Measurements from ENCODE around the gene TRAPPC2B. TPM values are rescaled to one million over a fixed set of nuclear protein-coding genes. Genes with fewer than 3 reads are reported as not detected.

The TRAPPC2B gene
- total and polyA plus RNA-seq, 2 of the 13 experiments (the other 11 are each of a cell fraction or from before 2014, with no cell fraction given) = 13.3 to 17.7 TPM

DNA sequence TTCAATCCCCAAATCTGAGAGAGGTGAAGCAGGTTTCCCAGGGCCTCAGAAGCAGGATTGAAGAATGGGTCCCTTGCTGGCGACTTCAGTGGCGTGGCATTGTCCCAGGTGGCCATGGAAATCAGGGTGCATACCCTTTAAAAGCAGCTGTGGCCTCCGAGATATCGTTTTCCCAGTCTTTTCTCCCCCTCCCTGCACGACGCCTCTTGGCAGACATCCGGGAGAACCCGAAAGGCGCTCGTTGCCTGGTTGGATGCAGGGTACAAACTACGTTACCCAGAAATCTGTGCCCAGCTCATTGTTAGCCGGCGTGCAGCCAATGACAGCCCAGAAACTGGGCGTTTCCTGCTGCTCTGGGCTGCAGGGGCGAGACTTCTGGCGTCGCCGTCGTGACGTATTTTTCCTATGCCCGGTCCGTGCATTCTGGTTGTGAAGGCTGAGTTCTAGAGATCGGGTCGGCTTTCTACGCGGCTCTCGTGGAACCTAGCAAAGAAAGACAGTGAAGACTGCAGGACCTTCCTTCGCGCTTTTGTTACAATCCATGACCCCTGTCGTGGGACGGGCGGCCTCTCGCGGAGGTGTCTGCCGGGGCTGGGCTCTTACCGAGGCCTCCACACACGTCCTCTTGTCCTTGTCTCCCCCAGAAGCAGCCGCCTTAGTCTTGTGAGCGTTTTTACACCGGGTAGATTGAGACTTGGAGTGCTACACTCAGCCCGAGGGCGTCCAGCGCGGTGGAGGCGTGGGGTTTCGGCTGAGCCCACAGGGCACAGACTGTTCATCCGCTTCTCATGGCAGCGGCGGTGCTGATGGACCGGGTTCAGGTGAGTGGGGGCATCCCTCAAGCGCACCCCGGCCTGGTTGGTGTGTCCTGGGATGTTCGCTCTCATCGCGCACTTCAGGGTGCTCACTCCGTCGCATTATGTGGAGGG, 12.2 kb upstream of the TRAPPC2B start, which contains the start of gene ZNF304 (continued):
- TF ChIP-seq, protein P1, sequence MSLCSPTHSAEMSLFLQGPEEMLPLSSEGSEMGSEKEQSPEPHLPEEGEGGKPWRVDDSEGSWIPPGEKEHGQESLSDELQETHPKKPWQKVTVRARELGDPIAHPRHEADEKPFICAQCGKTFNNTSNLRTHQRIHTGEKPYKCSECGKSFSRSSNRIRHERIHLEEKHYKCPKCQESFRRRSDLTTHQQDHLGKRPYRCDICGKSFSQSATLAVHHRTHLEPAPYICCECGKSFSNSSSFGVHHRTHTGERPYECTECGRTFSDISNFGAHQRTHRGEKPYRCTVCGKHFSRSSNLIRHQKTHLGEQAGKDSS (CRISPR knock-in tag; IDR thresholded peaks at IDR 0.05; ENCODE audit: borderline replicate concordance, low read depth) = 0 out of 2 replicates have a peak, but pooled peaks have one; percentile 20
- TF ChIP-seq ZNF768 (CRISPR knock-in tag; IDR thresholded peaks at IDR 0.05) (peak; percentile 36; the same call in 1 of the 2 replicates), HMG20B (CRISPR knock-in tag; conservative IDR thresholded peaks at IDR 0.05) (no peak), ZNF431 (CRISPR knock-in tag; IDR thresholded peaks at IDR 0.05; ENCODE audit: borderline replicate concordance, low read depth) (no peak), MEIS1 (CRISPR knock-in tag; IDR thresholded peaks at IDR 0.05; ENCODE audit: borderline replicate concordance) (peak; percentile 80; the same call in 1 of the 2 replicates), ZNF292 (CRISPR knock-in tag; IDR thresholded peaks at IDR 0.05; ENCODE audit: borderline replicate concordance, low read depth) (no peak), KDM5B (CRISPR knock-in tag; IDR thresholded peaks at IDR 0.05; ENCODE audit: borderline replicate concordance) (peak; percentile 31; the same call in 1 of the 2 replicates), ZBTB42 (CRISPR knock-in tag; IDR thresholded peaks at IDR 0.05) (no peak), PHF20 (CRISPR knock-in tag; IDR thresholded peaks at IDR 0.05) (peak; percentile 95), AGO1 (IDR thresholded peaks at IDR 0.05; ENCODE audit: low read depth, low read length, poor library complexity, severe bottlenecking) (peak; percentile 53), CEBPG (CRISPR knock-in tag; IDR thresholded peaks at IDR 0.05) (no peak; the same call in 1 of the 2 replicates), HMGA1 (CRISPR knock-in tag; conservative IDR thresholded peaks at IDR 0.05) (no peak), ZNF577 (CRISPR knock-in tag; IDR thresholded peaks at IDR 0.05; ENCODE audit: borderline replicate concordance, low read depth) (no peak), LCORL (IDR thresholded peaks at IDR 0.05) (no peak), LCORL (CRISPR knock-in tag; IDR thresholded peaks at IDR 0.05) (0 out of 2 replicates have a peak, but pooled peaks have one; percentile 14)
- TF ChIP-seq, protein P2, sequence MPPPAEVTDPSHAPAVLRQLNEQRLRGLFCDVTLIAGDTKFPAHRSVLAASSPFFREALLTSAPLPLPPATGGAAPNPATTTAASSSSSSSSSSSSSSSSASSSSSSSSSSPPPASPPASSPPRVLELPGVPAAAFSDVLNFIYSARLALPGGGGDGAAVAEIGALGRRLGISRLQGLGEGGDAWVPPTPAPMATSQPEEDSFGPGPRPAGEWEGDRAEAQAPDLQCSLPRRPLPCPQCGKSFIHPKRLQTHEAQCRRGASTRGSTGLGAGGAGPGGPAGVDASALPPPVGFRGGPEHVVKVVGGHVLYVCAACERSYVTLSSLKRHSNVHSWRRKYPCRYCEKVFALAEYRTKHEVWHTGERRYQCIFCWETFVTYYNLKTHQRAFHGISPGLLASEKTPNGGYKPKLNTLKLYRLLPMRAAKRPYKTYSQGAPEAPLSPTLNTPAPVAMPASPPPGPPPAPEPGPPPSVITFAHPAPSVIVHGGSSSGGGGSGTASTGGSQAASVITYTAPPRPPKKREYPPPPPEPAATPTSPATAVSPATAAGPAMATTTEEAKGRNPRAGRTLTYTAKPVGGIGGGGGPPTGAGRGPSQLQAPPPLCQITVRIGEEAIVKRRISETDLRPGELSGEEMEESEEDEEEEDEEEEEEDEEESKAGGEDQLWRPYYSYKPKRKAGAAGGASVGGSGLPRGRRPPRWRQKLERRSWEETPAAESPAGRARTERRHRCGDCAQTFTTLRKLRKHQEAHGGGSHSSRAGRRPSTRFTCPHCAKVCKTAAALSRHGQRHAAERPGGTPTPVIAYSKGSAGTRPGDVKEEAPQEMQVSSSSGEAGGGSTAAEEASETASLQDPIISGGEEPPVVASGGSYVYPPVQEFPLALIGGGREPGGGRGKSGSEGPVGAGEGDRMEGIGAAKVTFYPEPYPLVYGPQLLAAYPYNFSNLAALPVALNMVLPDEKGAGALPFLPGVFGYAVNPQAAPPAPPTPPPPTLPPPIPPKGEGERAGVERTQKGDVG (CRISPR knock-in tag; IDR thresholded peaks at IDR 0.05; ENCODE audit: borderline replicate concordance) = no peak
- TF ChIP-seq, protein P3, sequence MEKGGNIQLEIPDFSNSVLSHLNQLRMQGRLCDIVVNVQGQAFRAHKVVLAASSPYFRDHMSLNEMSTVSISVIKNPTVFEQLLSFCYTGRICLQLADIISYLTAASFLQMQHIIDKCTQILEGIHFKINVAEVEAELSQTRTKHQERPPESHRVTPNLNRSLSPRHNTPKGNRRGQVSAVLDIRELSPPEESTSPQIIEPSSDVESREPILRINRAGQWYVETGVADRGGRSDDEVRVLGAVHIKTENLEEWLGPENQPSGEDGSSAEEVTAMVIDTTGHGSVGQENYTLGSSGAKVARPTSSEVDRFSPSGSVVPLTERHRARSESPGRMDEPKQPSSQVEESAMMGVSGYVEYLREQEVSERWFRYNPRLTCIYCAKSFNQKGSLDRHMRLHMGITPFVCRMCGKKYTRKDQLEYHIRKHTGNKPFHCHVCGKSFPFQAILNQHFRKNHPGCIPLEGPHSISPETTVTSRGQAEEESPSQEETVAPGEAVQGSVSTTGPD (CRISPR knock-in tag; IDR thresholded peaks at IDR 0.05) = no peak
- TF ChIP-seq, protein P4, sequence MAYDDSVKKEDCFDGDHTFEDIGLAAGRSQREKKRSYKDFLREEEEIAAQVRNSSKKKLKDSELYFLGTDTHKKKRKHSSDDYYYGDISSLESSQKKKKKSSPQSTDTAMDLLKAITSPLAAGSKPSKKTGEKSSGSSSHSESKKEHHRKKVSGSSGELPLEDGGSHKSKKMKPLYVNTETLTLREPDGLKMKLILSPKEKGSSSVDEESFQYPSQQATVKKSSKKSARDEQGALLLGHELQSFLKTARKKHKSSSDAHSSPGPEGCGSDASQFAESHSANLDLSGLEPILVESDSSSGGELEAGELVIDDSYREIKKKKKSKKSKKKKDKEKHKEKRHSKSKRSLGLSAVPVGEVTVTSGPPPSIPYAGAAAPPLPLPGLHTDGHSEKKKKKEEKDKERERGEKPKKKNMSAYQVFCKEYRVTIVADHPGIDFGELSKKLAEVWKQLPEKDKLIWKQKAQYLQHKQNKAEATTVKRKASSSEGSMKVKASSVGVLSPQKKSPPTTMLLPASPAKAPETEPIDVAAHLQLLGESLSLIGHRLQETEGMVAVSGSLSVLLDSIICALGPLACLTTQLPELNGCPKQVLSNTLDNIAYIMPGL (CRISPR knock-in tag; IDR thresholded peaks at IDR 0.05; ENCODE audit: borderline replicate concordance in 1 of 2, low read depth in 1 of 2) = peak; percentile 27 to 63; a peak in 3 of 4 replicates
- TF ChIP-seq, protein P5, sequence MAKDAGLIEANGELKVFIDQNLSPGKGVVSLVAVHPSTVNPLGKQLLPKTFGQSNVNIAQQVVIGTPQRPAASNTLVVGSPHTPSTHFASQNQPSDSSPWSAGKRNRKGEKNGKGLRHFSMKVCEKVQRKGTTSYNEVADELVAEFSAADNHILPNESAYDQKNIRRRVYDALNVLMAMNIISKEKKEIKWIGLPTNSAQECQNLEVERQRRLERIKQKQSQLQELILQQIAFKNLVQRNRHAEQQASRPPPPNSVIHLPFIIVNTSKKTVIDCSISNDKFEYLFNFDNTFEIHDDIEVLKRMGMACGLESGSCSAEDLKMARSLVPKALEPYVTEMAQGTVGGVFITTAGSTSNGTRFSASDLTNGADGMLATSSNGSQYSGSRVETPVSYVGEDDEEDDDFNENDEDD (CRISPR knock-in tag; IDR thresholded peaks at IDR 0.05; ENCODE audit: borderline replicate concordance) = peak; percentile 77; the same call in 1 of the 2 replicates
